Measurements from ENCODE around the gene CCT6B. TPM values are rescaled to one million over a fixed set of nuclear protein-coding genes. Genes with fewer than 3 reads are reported as not detected.

The CCT6B gene
- total and polyA plus RNA-seq, 11 donors: 0.75 to 2.5 (median 1.8) TPM

DNA sequence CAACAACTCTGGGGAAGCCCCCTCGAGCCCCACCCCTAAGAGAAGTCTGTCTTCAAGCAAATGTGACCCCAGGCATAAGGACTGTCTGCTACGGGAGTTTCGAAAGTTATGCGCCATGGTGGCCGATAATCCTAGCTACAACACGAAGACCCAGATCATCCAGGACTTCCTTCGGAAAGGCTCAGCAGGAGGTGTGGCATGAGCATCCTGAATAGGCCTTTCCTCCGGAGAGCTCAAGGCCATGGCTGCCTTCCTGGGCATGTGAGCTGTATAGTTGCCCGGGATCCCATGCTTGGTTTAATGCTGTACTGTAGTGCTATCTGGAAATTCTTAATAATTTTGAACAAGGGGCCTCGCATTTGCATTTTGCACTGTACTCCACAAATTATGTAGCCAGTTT lies 28.2 kb upstream of the CCT6B start:
- DNase-seq: no peak
- TF ChIP-seq POLR2A (IDR thresholded peaks at IDR 0.05): no peak
- TF ChIP-seq, protein P1, sequence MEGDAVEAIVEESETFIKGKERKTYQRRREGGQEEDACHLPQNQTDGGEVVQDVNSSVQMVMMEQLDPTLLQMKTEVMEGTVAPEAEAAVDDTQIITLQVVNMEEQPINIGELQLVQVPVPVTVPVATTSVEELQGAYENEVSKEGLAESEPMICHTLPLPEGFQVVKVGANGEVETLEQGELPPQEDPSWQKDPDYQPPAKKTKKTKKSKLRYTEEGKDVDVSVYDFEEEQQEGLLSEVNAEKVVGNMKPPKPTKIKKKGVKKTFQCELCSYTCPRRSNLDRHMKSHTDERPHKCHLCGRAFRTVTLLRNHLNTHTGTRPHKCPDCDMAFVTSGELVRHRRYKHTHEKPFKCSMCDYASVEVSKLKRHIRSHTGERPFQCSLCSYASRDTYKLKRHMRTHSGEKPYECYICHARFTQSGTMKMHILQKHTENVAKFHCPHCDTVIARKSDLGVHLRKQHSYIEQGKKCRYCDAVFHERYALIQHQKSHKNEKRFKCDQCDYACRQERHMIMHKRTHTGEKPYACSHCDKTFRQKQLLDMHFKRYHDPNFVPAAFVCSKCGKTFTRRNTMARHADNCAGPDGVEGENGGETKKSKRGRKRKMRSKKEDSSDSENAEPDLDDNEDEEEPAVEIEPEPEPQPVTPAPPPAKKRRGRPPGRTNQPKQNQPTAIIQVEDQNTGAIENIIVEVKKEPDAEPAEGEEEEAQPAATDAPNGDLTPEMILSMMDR (IDR thresholded peaks at IDR 0.05): no peak
- H3K27ac ChIP-seq: no peak overlapping the region

DNA sequence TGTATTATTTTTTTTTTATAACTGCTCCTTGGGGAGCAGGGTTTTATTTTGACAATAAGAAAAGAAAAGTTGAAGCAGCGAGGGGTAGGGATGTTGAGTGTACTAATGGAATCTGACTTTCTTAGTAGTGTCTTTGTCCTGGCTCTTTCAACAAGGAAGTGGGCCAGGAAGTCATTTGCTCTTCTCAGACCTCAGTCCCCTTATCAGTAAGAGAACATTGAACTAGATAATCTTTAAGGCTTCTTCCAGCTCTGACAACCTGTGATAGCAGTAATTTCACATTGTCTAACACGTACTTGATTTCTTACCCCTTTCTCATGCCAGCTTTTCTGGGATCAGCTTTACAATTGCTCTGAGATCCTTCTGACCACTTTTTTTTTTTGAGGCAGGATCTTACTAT lies 27.4 kb upstream of the CCT6B start:
- TF ChIP-seq POLR2A (IDR thresholded peaks at IDR 0.05): no peak
- TF ChIP-seq, protein P1 (IDR thresholded peaks at IDR 0.05): no peak
- Histone ChIP-seq H3K4me3 (no peak overlapping the region), H3K4me1 (peaks cover 0 to 14% (median 0%) of the 10 kb centered on the region in 12 donors), H3K27me3 (no peaks in the 10 kb centered on the region), H3K36me3 (peaks cover 0 to 91% (median 78%) of the 10 kb centered on the region in 9 donors), H3K27ac (no peak overlapping the region), H3K9me3 (no peaks in the 10 kb centered on the region)
- intact Hi-C loops (cut with DNase I): loop anchor here in 3 of 10 donors (10.0 kb wide), 3 partner anchors 96 to 586 kb away; partner anchors contain the start of gene PEX12 (in 2 of the 3)
- ATAC-seq (no peak), DNase-seq (no peak)
- 78 to 86% (median 84%) methylated on average over 2 of the region's 2 CpGs for WGBS, 4 donors

More for the DNA sequence above, 28.2 kb upstream of the CCT6B start:
- Histone ChIP-seq H3K4me1 (peaks cover 0 to 10% (median 0%) of the 10 kb centered on the region in 12 donors), H3K4me3 (no peak overlapping the region), H3K36me3 (peaks cover 0 to 92% (median 78%) of the 10 kb centered on the region in 9 donors), H3K9me3 (no peaks in the 10 kb centered on the region), H3K27me3 (no peaks in the 10 kb centered on the region)
- 89 to 95% (median 91%) methylated on average over 10 of the region's 10 CpGs for WGBS, 4 donors
- ATAC-seq: no peak
- intact Hi-C loops (cut with DNase I): loop anchor here in 3 of 10 donors (10.0 kb wide), 3 partner anchors 95 to 585 kb away; partner anchors contain the start of gene PEX12 (in 2 of the 3)

DNA sequence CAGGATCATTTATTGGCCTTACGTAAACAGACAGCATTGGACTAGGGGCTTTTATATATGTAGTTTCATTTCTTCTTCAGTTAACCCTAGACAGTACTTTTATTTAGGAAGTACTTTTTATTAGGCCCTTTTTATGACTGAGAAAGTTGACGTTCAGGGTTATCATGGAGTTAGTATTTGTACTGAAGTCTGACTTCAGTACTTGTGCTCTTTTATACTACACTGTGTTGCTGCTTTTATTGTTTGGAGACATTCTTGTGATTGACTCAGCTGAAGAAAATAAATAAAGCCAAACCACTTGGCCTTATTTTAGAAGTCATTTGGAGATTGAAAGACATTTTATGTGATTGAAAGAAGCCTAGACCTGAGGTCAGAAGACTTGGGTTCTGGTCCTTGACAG lies 26.0 kb upstream of the CCT6B start:
- DNase-seq (no peak), ATAC-seq (no peak)
- peaks cover 0 to 86% (median 71%) of the 10 kb centered on the region in 9 donors for H3K36me3 ChIP-seq
- H3K27ac ChIP-seq: no peak overlapping the region
- 88 to 92% (median 90%) methylated on average over 2 of the region's 2 CpGs for WGBS, 4 donors
- H3K4me1 ChIP-seq: peaks cover 0 to 18% (median 2%) of the 10 kb centered on the region in 12 donors
- H3K9me3 ChIP-seq: no peaks in the 10 kb centered on the region
- intact Hi-C loops (cut with DNase I): loop anchor here in 3 of 10 donors (10.0 kb wide), 3 partner anchors 98 to 588 kb away; partner anchors contain the start of gene PEX12 (in 2 of the 3)
- no peak overlapping the region for H3K4me3 ChIP-seq
- H3K27me3 ChIP-seq: no peaks in the 10 kb centered on the region
- TF ChIP-seq, protein P1 (IDR thresholded peaks at IDR 0.05): no peak

DNA sequence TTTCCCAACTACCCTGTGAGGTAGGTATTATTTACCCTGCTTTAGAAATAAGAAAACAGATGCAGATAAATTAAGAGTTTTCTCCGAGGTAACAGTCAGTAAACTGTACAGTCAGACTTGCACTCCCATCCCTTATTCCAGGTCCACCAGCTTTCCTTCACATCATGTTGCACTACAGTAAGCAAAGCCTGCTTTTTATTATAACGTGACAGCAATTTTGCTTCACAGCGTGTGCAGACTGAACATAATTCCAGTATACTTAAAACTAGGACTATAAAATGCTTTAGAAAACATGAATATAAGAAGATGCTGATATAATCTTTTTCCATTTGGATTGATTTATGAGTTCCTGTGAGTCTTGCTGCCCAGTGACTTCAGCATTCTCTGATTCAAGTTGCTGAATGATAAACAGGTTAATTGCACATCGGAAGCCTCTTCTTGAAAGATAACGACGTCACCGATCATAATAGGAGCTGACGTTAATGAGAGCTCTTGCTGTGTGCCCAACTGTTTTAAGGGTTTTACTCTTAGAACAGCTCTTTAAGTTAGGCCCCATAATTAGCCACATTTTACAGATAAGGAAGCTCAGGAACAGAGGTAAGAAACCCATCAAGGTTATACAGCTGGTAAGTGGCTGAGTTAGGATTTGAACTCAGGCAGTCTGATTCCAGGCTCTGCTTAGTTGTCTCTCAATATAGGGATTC lies 20.4 kb upstream of the CCT6B start:
- peak overlapping the region in 11 of 12 donors; percentile 69 to 98 (median 93) for H3K4me3 ChIP-seq
- ATAC-seq: no peak
- H3K27me3 ChIP-seq: no peaks in the 10 kb centered on the region
- intact Hi-C loops (cut with DNase I): loop anchor here in 7 of 10 donors (2.0 to 10.0 kb wide), 7 partner anchors 19 to 593 kb away; partner anchors contain the start of genes PEX12 (in 2 of the 7), CCT6B (in 1 of the 7) and ZNF830 (in 1 of the 7)
- TF ChIP-seq POLR2A (IDR thresholded peaks at IDR 0.05): no peak
- TF ChIP-seq, protein P1 (IDR thresholded peaks at IDR 0.05): no peak
- H3K4me1 ChIP-seq: peaks cover 0 to 28% (median 18%) of the 10 kb centered on the region in 12 donors
- H3K9me3 ChIP-seq: no peaks in the 10 kb centered on the region
- H3K36me3 ChIP-seq: peaks cover 0 to 34% (median 19%) of the 10 kb centered on the region in 9 donors
- 17 to 21% (median 19%) methylated on average over 8 of the region's 8 CpGs for WGBS, 4 donors
- no peak for DNase-seq
- peak overlapping the region in 11 of 12 donors; percentile 97 to 100 (median 99) for H3K27ac ChIP-seq
